Hematopoietic multipotent progenitor cell treated with erythropoietin and hydrocortisone succinate and interleukin-3 and kit ligand, for 17 days (in vitro differentiated cells): ENCODE measurements around the gene EHD1.

ENCODE experiments used
- DNase-seq: peaks from one replicate; pipeline ENCODE4 v3.0.0-alpha.2; 2015; ENCODE audit warnings: low spot score

EHD1 gene

GRCh38 chr11:64878494-64879243, at the start of gene EHD1:
TSS of gene EHD1 (minus strand) at chr11:64878621. CDS start at chr11:64878464, 157 bp downstream.
- DNase-seq: peak; percentile 99

- no peak for DNase-seq
Measured at GRCh38 chr11:64926689-64927088, 48.3 kb upstream of the EHD1 start.

GRCh38 chr11:64925536-64926436, 47.4 kb upstream of the EHD1 start:
- DNase-seq: peak; percentile 73

- DNase-seq: no peak
Measured at GRCh38 chr11:64924910-64925284, 46.5 kb upstream of the EHD1 start.

- DNase-seq: peak; percentile 94
Measured at GRCh38 chr11:64923944-64924909, 45.8 kb upstream of the EHD1 start, which contains the start of gene PPP2R5B. TSS of gene PPP2R5B (plus strand) at chr11:64924689. CDS start at chr11:64925735, 1,046 bp downstream.

- no peak for DNase-seq
Measured at GRCh38 chr11:64923151-64923661, 44.8 kb upstream of the EHD1 start.

- no peak for DNase-seq
Measured at GRCh38 chr11:64921384-64921783, 43.0 kb upstream of the EHD1 start.

GRCh38 chr11:64920124-64920523, 41.7 kb upstream of the EHD1 start:
- no peak for DNase-seq

- DNase-seq: no peak
Measured at GRCh38 chr11:64919627-64920026, 41.2 kb upstream of the EHD1 start.

- peak; percentile 57 for DNase-seq
Measured at GRCh38 chr11:64918017-64918416, 39.6 kb upstream of the EHD1 start.

GRCh38 chr11:64917663-64917995, 39.2 kb upstream of the EHD1 start:
- no peak for DNase-seq

GRCh38 chr11:64916775-64917662, 38.6 kb upstream of the EHD1 start, which contains the start of gene ATG2A:
TSS of gene ATG2A (minus strand) at chr11:64917209. CDS start at chr11:64917135, 74 bp downstream.
- peak; percentile 99 for DNase-seq

- DNase-seq: peak; percentile 75
Measured at GRCh38 chr11:64916040-64916774, 37.8 kb upstream of the EHD1 start.

GRCh38 chr11:64915376-64915887, 37.0 kb upstream of the EHD1 start:
- DNase-seq: peak; percentile 16

- no peak for DNase-seq
Measured at GRCh38 chr11:64914123-64914522, 35.7 kb upstream of the EHD1 start.

GRCh38 chr11:64913171-64913727, 34.8 kb upstream of the EHD1 start:
- DNase-seq: no peak

GRCh38 chr11:64911689-64912088, 33.3 kb upstream of the EHD1 start:
- no peak for DNase-seq

GRCh38 chr11:64911142-64911541, 32.7 kb upstream of the EHD1 start:
- DNase-seq: no peak

GRCh38 chr11:64910451-64911093, 32.2 kb upstream of the EHD1 start:
- no peak for DNase-seq
